ENCODE data around the gene CAPN13. TPM values are rescaled to one million over a fixed set of nuclear protein-coding genes. Genes with fewer than 3 reads are reported as not detected.

Gene CAPN13
- total and polyA plus RNA-seq, 2 of the 4 experiments (the other 2 are of a cell fraction), result not detected

- TF ChIP-seq MXI1 (IDR thresholded peaks at IDR 0.05; ENCODE audit: borderline replicate concordance, low read depth, low read length) (no peak), CHD1 (IDR thresholded peaks at IDR 0.05; ENCODE audit: low read depth, low read length) (no peak), USF2 (IDR thresholded peaks at IDR 0.05; ENCODE audit: low read depth, low read length) (no peak), FOS (IDR thresholded peaks at IDR 0.05; ENCODE audit: low read depth, low read length) (no peak), POLR2A (IDR thresholded peaks at IDR 0.05; ENCODE audit: low read depth, low read length) (peak; percentile 59; the same call in 1 of the 2 replicates), MAFK (IDR thresholded peaks at IDR 0.05; ENCODE audit: low read depth, low read length) (no peak)
Measured at GRCh38 chr2:30706534-30707303, 100.5 kb downstream of the CAPN13 start (continued).
